GM23248 (cell line): Measurements from ENCODE around the gene TRRAP. TPM values are rescaled to one million over a fixed set of nuclear protein-coding genes. Genes with fewer than 3 reads are reported as not detected.
A peak's percentile ranks its signal among the peaks of the same experiment; 100 is the strongest.

Experiments
- DNase-seq: peaks from one replicate; pipeline ENCODE4 v3.0.0-alpha.2; 2015
- H2AFZ ChIP-seq: fragments of 200-600 bp; sonication (generic); 2 replicates; pipeline ENCODE4 v1.6.1; 2016; ENCODE audit warnings: antibody characterized with exemption
- H3F3A ChIP-seq: fragments of 200-600 bp; sonication (generic); 2 replicates; pipeline ENCODE4 v1.6.1; 2016; ENCODE audit warnings: mild to moderate bottlenecking, antibody characterized with exemption, mixed run types; ENCODE audit not compliant: insufficient read depth
- H3K27ac ChIP-seq: fragments of 200-600 bp; sonication (generic); 2 replicates; pipeline ENCODE4 v1.5.1; 2016; ENCODE audit warnings: mild to moderate bottlenecking
- H3K27me3 ChIP-seq: fragments of 200-600 bp; sonication (generic); replicated peaks from 2 replicates; pipeline ENCODE4 v1.6.1; 2016; ENCODE audit warnings: mild to moderate bottlenecking; ENCODE audit not compliant: insufficient read depth
- H3K36me3 ChIP-seq: fragments of 200-600 bp; sonication (generic); 2 replicates; pipeline ENCODE4 v1.6.1; 2016; ENCODE audit warnings: low read depth, mild to moderate bottlenecking
- H3K4me1 ChIP-seq: fragments of 200-600 bp; sonication (generic); 2 replicates; pipeline ENCODE4 v1.6.1; 2016; ENCODE audit warnings: mild to moderate bottlenecking; ENCODE audit not compliant: insufficient read depth
- H3K4me2 ChIP-seq: fragments of 200-600 bp; sonication (generic); one replicate; pipeline ENCODE4 v1.6.1; 2016; ENCODE audit warnings: mild to moderate bottlenecking; ENCODE audit not compliant: unreplicated experiment
- H3K4me3 ChIP-seq: fragments of 200-600 bp; sonication (generic); 2 replicates; pipeline ENCODE4 v1.5.1; 2016; ENCODE audit warnings: mild to moderate bottlenecking
- H3K79me2 ChIP-seq: fragments of 200-600 bp; sonication (generic); 2 replicates; pipeline ENCODE4 v1.6.1; 2016; ENCODE audit warnings: mild to moderate bottlenecking; ENCODE audit not compliant: insufficient read depth
- H3K9ac ChIP-seq: fragments of 200-600 bp; sonication (generic); 2 replicates; pipeline ENCODE4 v1.6.1; 2016; ENCODE audit warnings: mild to moderate bottlenecking
- H3K9me2 ChIP-seq: fragments of 200-600 bp; sonication (generic); 2 replicates; pipeline ENCODE4 v1.6.1; 2016; ENCODE audit warnings: mixed run types, mild to moderate bottlenecking, moderate library complexity; ENCODE audit not compliant: insufficient read depth
- H3K9me3 ChIP-seq: fragments of 200-600 bp; sonication (generic); one replicate; pipeline ENCODE4 v1.6.1; 2017; ENCODE audit warnings: low read depth
- H4K20me1 ChIP-seq: fragments of 200-600 bp; sonication (generic); 2 replicates; pipeline ENCODE4 v1.6.0; 2016; ENCODE audit not compliant: insufficient read depth
- EZH2 ChIP-seq: fragments of 200-600 bp; sonication (generic); IDR thresholded peaks from 2 replicates; pipeline ENCODE4 v1.6.1; 2018; ENCODE audit warnings: antibody characterized with exemption, mild to moderate bottlenecking; ENCODE audit not compliant: insufficient read depth, poor library complexity, severe bottlenecking
- EZH2phosphoT487 ChIP-seq: fragments of 200-600 bp; sonication (generic); IDR thresholded peaks from 2 replicates; pipeline ENCODE4 v1.6.1; 2018; ENCODE audit warnings: antibody characterized with exemption, moderate library complexity, mild to moderate bottlenecking, low read depth; ENCODE audit not compliant: insufficient read depth
- WGBS, 2 experiments: methylation state at CpG; one replicate each; pipeline ENCODE4 v1.1.6; 2015 to 2017; ENCODE audit warnings: low lambda C conversion rate in 2 of 2, low coverage in 1 of 2; ENCODE audit errors: missing lambda C conversion rate in 2 of 2; 5-methylcytosine and 5-hydroxymethylcytosine counted together
- in situ Hi-C: fragments of 300-500 bp; cut with MboI; formaldehyde crosslinking; loops from 2 replicates; pipeline ENCODE4 v1.15.0; 2020
- polyA plus RNA-seq: library from polyadenylated mRNA; unstranded; fragments of >200 nt; fragmentation: Nextera tagmentation; extraction: Ambion mirVana; gene quantifications from 2 replicates; pipeline ENCODE4 v1.2.1, GENCODE V29; 2016
- total RNA-seq: library from RNA; depleted of rRNA; stranded (reverse); fragments of >200 nt; shearing (Covaris generic); gene quantifications from 2 replicates; pipeline ENCODE4 v1.2.3, GENCODE V29; 2014

TRRAP gene
- total and polyA plus RNA-seq, 2 experiments from 2014 or later, result 4.8 to 11.3 TPM

DNA sequence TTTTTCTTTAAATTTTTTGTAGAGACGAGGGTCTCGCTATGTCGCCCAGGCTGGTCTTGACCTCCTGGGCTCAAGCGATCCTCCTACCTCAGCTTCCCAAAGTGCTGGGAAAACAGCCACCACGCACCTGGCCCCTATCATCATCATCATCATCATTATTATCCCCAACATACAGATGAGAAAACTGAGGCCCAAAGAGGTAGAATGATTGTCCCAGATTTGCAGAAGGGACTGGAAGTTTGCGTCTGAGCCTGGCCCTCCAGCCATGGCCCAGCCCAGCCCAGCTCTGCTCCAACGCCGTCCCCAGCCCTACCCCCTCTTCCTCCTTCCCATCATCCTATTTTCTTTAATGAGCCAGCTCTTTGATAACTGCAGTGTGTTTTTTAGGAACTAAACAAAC, 43.4 kb upstream of the TRRAP start:
- Histone ChIP-seq H3K27ac (no peak overlapping the region), H2AFZ (no peak overlapping the region), H3K9ac (no peak overlapping the region), H3K9me3 (no peaks in the 10 kb centered on the region), H3K4me3 (no peak overlapping the region), H3F3A (no peaks in the 10 kb centered on the region), H4K20me1 (no peaks in the 10 kb centered on the region), H3K36me3 (no peaks in the 10 kb centered on the region), H3K4me1 (no peaks in the 10 kb centered on the region), H3K79me2 (no peaks in the 10 kb centered on the region), H3K4me2 (no peak overlapping the region), H3K9me2 (no peaks in the 10 kb centered on the region), H3K27me3 (peaks cover 19% of the 10 kb centered on the region)
- in situ Hi-C loops, result loop anchor here (25.0 kb wide), 1 partner anchor 523 kb away; no protein-coding TSS in a partner anchor
- 23 to 26% methylated on average over 7 to 8 of the region's 8 CpGs for WGBS, 2 experiments
- TF ChIP-seq EZH2, result no peak
- no peak for TF ChIP-seq EZH2phosphoT487
- DNase-seq, result no peak

DNA sequence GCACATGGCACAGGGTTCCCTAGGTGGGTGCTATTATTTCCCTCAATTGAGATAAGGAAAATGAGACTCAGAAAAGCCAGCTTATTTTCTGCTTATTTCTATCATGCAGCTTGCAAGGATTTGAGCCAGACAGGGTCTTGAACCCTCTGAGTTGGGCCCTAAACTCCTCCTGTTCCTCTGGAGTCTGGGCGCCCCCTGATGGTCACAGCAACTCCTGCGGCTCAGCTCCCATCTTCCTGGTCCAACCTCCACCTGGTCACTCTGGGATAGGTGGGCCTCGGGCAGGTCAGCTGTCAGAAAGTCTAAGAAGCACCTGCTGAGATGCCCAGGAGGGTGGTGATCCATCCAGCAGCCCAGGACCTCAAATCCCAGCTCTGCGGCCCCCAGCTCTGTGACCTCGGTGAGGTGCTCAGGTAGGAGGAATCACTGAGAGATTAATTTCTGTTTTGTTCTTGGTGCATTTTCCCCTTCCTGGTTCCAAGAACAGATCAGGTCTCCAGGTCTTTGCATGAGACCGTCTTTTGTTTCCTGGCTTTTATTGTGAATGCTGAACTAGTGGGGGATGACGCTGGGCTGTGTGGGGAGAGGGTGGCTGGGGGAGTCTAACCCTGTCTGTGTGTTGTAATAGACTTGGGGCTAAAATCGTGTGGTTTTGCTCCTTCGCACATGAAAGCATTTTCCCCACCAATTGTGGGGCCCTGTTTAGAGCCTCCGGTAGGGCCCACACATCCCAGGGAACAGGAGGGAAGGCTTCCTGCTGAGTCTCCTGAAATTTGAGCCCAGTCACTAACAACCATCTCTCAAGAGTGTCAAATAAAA, 41.3 kb upstream of the TRRAP start:
- Histone ChIP-seq H3F3A (0 out of 2 replicates have a peak, but pooled peaks cover 4% of the 10 kb centered on the region), H3K9me3 (no peaks in the 10 kb centered on the region), H3K9ac (no peak overlapping the region), H4K20me1 (no peaks in the 10 kb centered on the region), H2AFZ (no peak overlapping the region), H3K4me2 (no peak overlapping the region), H3K4me3 (no peak overlapping the region), H3K27ac (no peak overlapping the region), H3K79me2 (no peaks in the 10 kb centered on the region), H3K4me1 (0 out of 2 replicates have a peak, but pooled peaks cover 6% of the 10 kb centered on the region), H3K36me3 (no peaks in the 10 kb centered on the region), H3K27me3 (peaks cover 16% of the 10 kb centered on the region), H3K9me2 (no peaks in the 10 kb centered on the region)
- peak; percentile 45 for DNase-seq
- TF ChIP-seq EZH2 (no peak), EZH2phosphoT487 (no peak)
- 25 to 26% methylated on average over 10 of the region's 10 CpGs for WGBS, 2 experiments
- in situ Hi-C loops, result loop anchor here (25.0 kb wide), 1 partner anchor 525 kb away; no protein-coding TSS in a partner anchor

- no peaks in the 10 kb centered on the region for H3K9me3 ChIP-seq
- H3K36me3 ChIP-seq, result no peaks in the 10 kb centered on the region
- no peak overlapping the region for H3K4me2 ChIP-seq
- H3K27ac ChIP-seq, result no peak overlapping the region
- no peaks in the 10 kb centered on the region for H3K79me2 ChIP-seq
- no peak overlapping the region for H2AFZ ChIP-seq
- 21 to 26% methylated on average over 5 of the region's 5 CpGs for WGBS, 2 experiments
- H3F3A ChIP-seq, result 0 out of 2 replicates have a peak, but pooled peaks cover 4% of the 10 kb centered on the region
- H3K4me3 ChIP-seq, result no peak overlapping the region
- DNase-seq, result no peak
- in situ Hi-C loops, result loop anchor here (25.0 kb wide), 1 partner anchor 525 kb away; no protein-coding TSS in a partner anchor
- H3K4me1 ChIP-seq, result 0 out of 2 replicates have a peak, but pooled peaks cover 6% of the 10 kb centered on the region
- TF ChIP-seq EZH2phosphoT487 (no peak), EZH2 (no peak)
- H3K9me2 ChIP-seq, result no peaks in the 10 kb centered on the region
- H4K20me1 ChIP-seq, result no peaks in the 10 kb centered on the region
- H3K9ac ChIP-seq, result no peak overlapping the region
- H3K27me3 ChIP-seq, result peaks cover 16% of the 10 kb centered on the region
Observed at GRCh38 chr7:98837630-98837972, 40.7 kb upstream of the TRRAP start.

DNA sequence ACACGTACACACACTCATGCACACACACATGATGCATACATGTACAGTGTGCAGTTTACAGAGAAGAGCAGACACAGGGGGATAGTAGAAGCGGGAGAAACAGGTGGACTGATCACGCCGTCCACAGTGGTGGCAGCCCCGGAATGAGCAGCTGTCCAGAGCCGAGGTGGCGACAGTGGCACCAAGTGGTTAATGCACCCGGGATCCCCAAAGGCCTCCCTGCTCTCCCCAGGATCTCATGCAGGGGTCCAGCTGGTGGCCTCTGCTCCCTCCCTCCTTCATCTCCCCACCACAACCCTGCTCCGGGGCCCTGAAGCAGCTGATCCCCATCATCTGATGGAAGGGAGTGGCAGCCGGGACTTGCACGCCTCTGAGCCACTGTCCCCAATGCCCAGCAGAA, 38.2 kb upstream of the TRRAP start:
- TF ChIP-seq EZH2phosphoT487 (no peak), EZH2 (no peak)
- H3K9ac ChIP-seq, result no peak overlapping the region
- WGBS, 2 experiments, result 72 to 76% methylated on average over 11 of the region's 11 CpGs
- H3F3A ChIP-seq, result 0 out of 2 replicates have a peak, but pooled peaks cover 4% of the 10 kb centered on the region
- H3K9me3 ChIP-seq, result no peaks in the 10 kb centered on the region
- no peak overlapping the region for H3K4me3 ChIP-seq
- no peak overlapping the region for H3K27ac ChIP-seq
- H3K4me1 ChIP-seq, result 0 out of 2 replicates have a peak, but pooled peaks cover 6% of the 10 kb centered on the region
- in situ Hi-C loops, result loop anchor here (5.0 to 25.0 kb wide), 2 partner anchors 413 to 528 kb away; no protein-coding TSS in a partner anchor
- no peaks in the 10 kb centered on the region for H3K36me3 ChIP-seq
- peaks cover 11% of the 10 kb centered on the region; the same call in 1 of the 2 replicates for H3K27me3 ChIP-seq
- no peaks in the 10 kb centered on the region for H3K79me2 ChIP-seq
- H3K4me2 ChIP-seq, result no peak overlapping the region
- H2AFZ ChIP-seq, result no peak overlapping the region
- H3K9me2 ChIP-seq, result no peaks in the 10 kb centered on the region
- no peaks in the 10 kb centered on the region for H4K20me1 ChIP-seq
- no peak for DNase-seq
